Measurements from ENCODE around the gene LRRC18. TPM values are rescaled to one million over a fixed set of nuclear protein-coding genes. Genes with fewer than 3 reads are reported as not detected.

Gene LRRC18
- total RNA-seq, 1 donor from 2014 or later = not detected

- H3K4me1 ChIP-seq = no peaks in the 10 kb centered on the region
- no peak for TF ChIP-seq CTCF (IDR thresholded peaks at IDR 0.05; ENCODE audit: borderline replicate concordance)
- no peaks in the 10 kb centered on the region for H3K36me3 ChIP-seq
- no peak for DNase-seq
- no peak overlapping the region for H3K4me3 ChIP-seq
- peaks cover 3% of the 10 kb centered on the region for H3K27me3 ChIP-seq (ENCODE audit: low read depth)
- H3K9me3 ChIP-seq (replicated peaks) = no peaks in the 10 kb centered on the region
- intact Hi-C loops (cut with micrococcal nuclease) = no loop called here
- no peak overlapping the region for H3K27ac ChIP-seq (replicated peaks)
These were observed 4.1 kb downstream of the LRRC18 start for GRCh38 chr10:48935577-48935976.

- Histone ChIP-seq H3K9me3 (replicated peaks) (no peaks in the 10 kb centered on the region), H3K27ac (replicated peaks) (no peak overlapping the region), H3K4me1 (no peaks in the 10 kb centered on the region), H3K36me3 (no peaks in the 10 kb centered on the region), H3K27me3 (ENCODE audit: low read depth) (peaks cover 3% of the 10 kb centered on the region), H3K4me3 (no peak overlapping the region)
- intact Hi-C loops (cut with micrococcal nuclease) = no loop called here
- TF ChIP-seq CTCF (IDR thresholded peaks at IDR 0.05; ENCODE audit: borderline replicate concordance) = no peak
- DNase-seq = no peak
These were observed 4.8 kb downstream of the LRRC18 start for GRCh38 chr10:48934672-48935501.

GRCh38 chr10:48932831-48933664 is 6.6 kb downstream of the LRRC18 start:
- H3K9me3 ChIP-seq (replicated peaks) = no peaks in the 10 kb centered on the region
- TF ChIP-seq CTCF (IDR thresholded peaks at IDR 0.05; ENCODE audit: borderline replicate concordance) = no peak
- intact Hi-C loops (cut with micrococcal nuclease) = no loop called here
- H3K27me3 ChIP-seq (ENCODE audit: low read depth) = peaks cover 3% of the 10 kb centered on the region
- no peaks in the 10 kb centered on the region for H3K36me3 ChIP-seq
- no peak overlapping the region for H3K27ac ChIP-seq (replicated peaks)
- DNase-seq = no peak
- no peak overlapping the region for H3K4me3 ChIP-seq
- H3K4me1 ChIP-seq = no peaks in the 10 kb centered on the region

GRCh38 chr10:48931188-48931587 is 8.5 kb downstream of the LRRC18 start:
- TF ChIP-seq CTCF (IDR thresholded peaks at IDR 0.05; ENCODE audit: borderline replicate concordance) = no peak
- peaks cover 3% of the 10 kb centered on the region for H3K27me3 ChIP-seq (ENCODE audit: low read depth)
- no peaks in the 10 kb centered on the region for H3K36me3 ChIP-seq
- no peak overlapping the region for H3K27ac ChIP-seq (replicated peaks)
- intact Hi-C loops (cut with micrococcal nuclease) = no loop called here
- H3K4me3 ChIP-seq = no peak overlapping the region
- peaks cover 5% of the 10 kb centered on the region for H3K4me1 ChIP-seq
- DNase-seq = no peak
- no peaks in the 10 kb centered on the region for H3K9me3 ChIP-seq (replicated peaks)

GRCh38 chr10:48929413-48929990 is 10.1 kb downstream of the LRRC18 start:
- Histone ChIP-seq H3K27me3 (ENCODE audit: low read depth) (no peaks in the 10 kb centered on the region), H3K27ac (replicated peaks) (no peak overlapping the region), H3K4me3 (no peak overlapping the region), H3K9me3 (replicated peaks) (no peaks in the 10 kb centered on the region), H3K36me3 (no peaks in the 10 kb centered on the region), H3K4me1 (peaks cover 8% of the 10 kb centered on the region)
- no peak for DNase-seq
- TF ChIP-seq CTCF (IDR thresholded peaks at IDR 0.05; ENCODE audit: borderline replicate concordance) = no peak
- intact Hi-C loops (cut with micrococcal nuclease) = no loop called here

Measured in left ventricle myocardium inferior (tissue), 1 donor.